ENCODE data around the gene RNPEPL1.

The RNPEPL1 gene

GRCh38 chr2:240626531-240627300 is 58.4 kb downstream of the RNPEPL1 start:
- peak; percentile 22 for DNase-seq

- DNase-seq: no peak
Observed at GRCh38 chr2:240627736-240628506, 59.6 kb downstream of the RNPEPL1 start.

GRCh38 chr2:240628507-240628807 is 60.2 kb downstream of the RNPEPL1 start:
- no peak for DNase-seq

GRCh38 chr2:240628808-240629618 is 60.7 kb downstream of the RNPEPL1 start:
- no peak for DNase-seq

- DNase-seq: no peak
Observed at GRCh38 chr2:240629619-240629967, 61.3 kb downstream of the RNPEPL1 start.

GRCh38 chr2:240629968-240630770 is 61.9 kb downstream of the RNPEPL1 start:
- no peak for DNase-seq
